ENCODE data around the gene REC8.
A peak's percentile ranks its signal among the peaks of the same experiment; 100 is the strongest.

REC8 gene

GRCh38 chr14:24211311-24211710 lies 39.4 kb downstream of the REC8 start:
- Histone ChIP-seq H3K4me1 (ENCODE audit: control insufficient read depth, low read depth, low read length) (peaks cover 4% of the 10 kb centered on the region), H3K56ac (ENCODE audit: low read length) (no peak overlapping the region), H3K18ac (ENCODE audit: low read length) (no peak overlapping the region), H3K27ac (ENCODE audit: low read depth, low read length) (no peak overlapping the region), H2AK5ac (ENCODE audit: low read length) (no peak overlapping the region), H3K27me3 (ENCODE audit: insufficient read depth, low read length, poor library complexity) (no peaks in the 10 kb centered on the region), H2BK15ac (replicated peaks; ENCODE audit: low read depth) (no peak overlapping the region), H3K4me3 (ENCODE audit: low read length) (no peak overlapping the region), H3K4ac (ENCODE audit: low read depth, low read length) (no peak overlapping the region), H3K23ac (ENCODE audit: low read length) (no peak overlapping the region), H4K5ac (ENCODE audit: low read length) (no peak overlapping the region), H3K79me1 (ENCODE audit: low read length) (no peaks in the 10 kb centered on the region), H2BK120ac (ENCODE audit: low read depth, low read length) (no peak overlapping the region), H4K8ac (ENCODE audit: low read depth, low read length) (no peak overlapping the region), H3K9ac (ENCODE audit: low read length) (no peak overlapping the region), H3K4me2 (ENCODE audit: low read length) (no peak overlapping the region), H2BK5ac (ENCODE audit: low read length) (no peak overlapping the region), H3K36me3 (ENCODE audit: control insufficient read depth, insufficient read depth, low read length) (peaks cover 7% of the 10 kb centered on the region), H3K79me2 (ENCODE audit: control insufficient read depth, insufficient read depth, low read length) (no peaks in the 10 kb centered on the region)
- DNase-seq = no peak
- no CpG with 5 or more reads among the region's 6 CpGs for WGBS (ENCODE audit: extremely low coverage, insufficient coverage, low lambda C conversion rate)

GRCh38 chr14:24212924-24213865 lies 41.3 kb downstream of the REC8 start, which contains the start of gene CHMP4A:
Gene CHMP4A (minus strand): TSS chr14:24213488. CDS start chr14:24213439, 49 bp downstream.
- Histone ChIP-seq H4K5ac (ENCODE audit: low read length) (peak within 1 kb of the TSS; percentile 78), H3K27ac (ENCODE audit: low read depth, low read length) (peak within 1 kb of the TSS; percentile 98), H3K79me2 (ENCODE audit: control insufficient read depth, insufficient read depth, low read length) (no peaks in the 10 kb centered on the region), H4K8ac (ENCODE audit: low read depth, low read length) (peak within 1 kb of the TSS; percentile 77), H3K4me2 (ENCODE audit: low read length) (peak within 1 kb of the TSS; percentile 86), H2BK5ac (ENCODE audit: low read length) (peak within 1 kb of the TSS; percentile 26), H2BK15ac (replicated peaks; ENCODE audit: low read depth) (no peak within 1 kb of the TSS), H2AK5ac (ENCODE audit: low read length) (peak within 1 kb of the TSS; percentile 14), H3K4me1 (ENCODE audit: control insufficient read depth, low read depth, low read length) (peaks cover 4% of the 10 kb centered on the region), H3K9ac (ENCODE audit: low read length) (peak within 1 kb of the TSS; percentile 88), H3K4me3 (ENCODE audit: low read length) (peak within 1 kb of the TSS; percentile 57), H3K18ac (ENCODE audit: low read length) (peak within 1 kb of the TSS; percentile 82), H3K23ac (ENCODE audit: low read length) (no peak within 1 kb of the TSS), H3K4ac (ENCODE audit: low read depth, low read length) (peak within 1 kb of the TSS; percentile 85), H3K36me3 (ENCODE audit: control insufficient read depth, insufficient read depth, low read length) (peaks cover 4% of the 10 kb centered on the region), H2BK120ac (ENCODE audit: low read depth, low read length) (no peak within 1 kb of the TSS), H3K79me1 (ENCODE audit: low read length) (no peaks in the 10 kb centered on the region), H3K56ac (ENCODE audit: low read length) (peak within 1 kb of the TSS; percentile 84), H3K27me3 (ENCODE audit: insufficient read depth, low read length, poor library complexity) (no peaks in the 10 kb centered on the region)
- WGBS (ENCODE audit: extremely low coverage, insufficient coverage, low lambda C conversion rate) = no CpG with 5 or more reads among the region's 53 CpGs
- DNase-seq = peak; percentile 100

- Histone ChIP-seq H3K4me2 (ENCODE audit: low read length) (peak overlapping the region; percentile 86), H3K79me2 (ENCODE audit: control insufficient read depth, insufficient read depth, low read length) (no peaks in the 10 kb centered on the region), H3K27ac (ENCODE audit: low read depth, low read length) (peak overlapping the region; percentile 47), H2AK5ac (ENCODE audit: low read length) (peak overlapping the region; percentile 14), H3K4me1 (ENCODE audit: control insufficient read depth, low read depth, low read length) (peaks cover 4% of the 10 kb centered on the region), H3K36me3 (ENCODE audit: control insufficient read depth, insufficient read depth, low read length) (peaks cover 4% of the 10 kb centered on the region), H3K4ac (ENCODE audit: low read depth, low read length) (no peak overlapping the region), H3K4me3 (ENCODE audit: low read length) (peak overlapping the region; percentile 32), H3K56ac (ENCODE audit: low read length) (peak overlapping the region; percentile 84), H4K8ac (ENCODE audit: low read depth, low read length) (peak overlapping the region; percentile 77), H3K79me1 (ENCODE audit: low read length) (no peaks in the 10 kb centered on the region), H4K5ac (ENCODE audit: low read length) (peak overlapping the region; percentile 78), H3K23ac (ENCODE audit: low read length) (no peak overlapping the region), H3K27me3 (ENCODE audit: insufficient read depth, low read length, poor library complexity) (no peaks in the 10 kb centered on the region), H2BK120ac (ENCODE audit: low read depth, low read length) (no peak overlapping the region), H2BK15ac (replicated peaks; ENCODE audit: low read depth) (no peak overlapping the region), H2BK5ac (ENCODE audit: low read length) (no peak overlapping the region), H3K9ac (ENCODE audit: low read length) (peak overlapping the region; percentile 65), H3K18ac (ENCODE audit: low read length) (peak overlapping the region; percentile 34)
- no CpG with 5 or more reads among the region's 7 CpGs for WGBS (ENCODE audit: extremely low coverage, insufficient coverage, low lambda C conversion rate)
- DNase-seq = peak; percentile 48
These were observed 42.2 kb downstream of the REC8 start for GRCh38 chr14:24213866-24214662.

DNA sequence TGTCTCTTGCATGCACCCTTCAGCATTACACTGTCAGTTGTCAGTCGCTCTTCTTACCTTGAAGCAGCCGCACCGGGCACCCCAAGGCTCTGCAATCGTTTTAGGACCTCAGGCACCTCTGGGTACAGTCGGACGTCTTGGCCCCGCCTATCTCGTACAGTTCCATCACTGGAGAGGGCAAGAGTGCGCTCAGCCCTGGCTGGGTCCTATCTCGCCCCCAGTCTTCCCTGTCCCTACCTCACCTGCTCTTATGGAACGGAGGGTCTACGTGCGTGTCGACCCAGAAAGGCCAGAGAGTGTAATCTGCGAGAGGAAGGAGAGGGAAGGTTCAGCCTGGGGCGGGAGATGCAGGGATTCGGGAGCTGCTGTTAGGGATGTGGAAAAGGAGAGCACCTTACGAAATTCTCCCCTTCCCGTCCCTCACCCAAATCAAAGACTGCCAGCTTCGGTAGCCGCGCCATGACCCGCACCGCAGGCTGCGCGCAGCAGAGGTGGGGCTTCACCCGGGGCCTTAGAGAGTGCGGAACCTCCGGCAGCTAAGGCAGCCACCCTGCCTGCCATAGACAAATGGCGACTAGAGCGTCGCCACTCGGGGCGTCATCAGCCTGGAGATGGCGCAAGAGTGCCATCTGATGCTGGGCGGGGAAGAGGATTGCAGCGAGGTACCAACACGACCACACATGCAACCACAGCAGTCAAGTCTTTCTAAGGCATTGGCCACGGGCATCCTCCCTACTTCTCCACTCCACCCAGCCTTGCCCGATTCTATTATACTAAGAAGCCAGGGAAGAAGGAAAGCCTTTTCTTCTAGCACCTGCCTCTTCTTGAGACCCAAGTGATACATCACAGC lies 43.8 kb downstream of the REC8 start, which contains the start of gene MDP1:
Gene MDP1, minus strand, starts transcription at position 572 of the 850 bp plus-strand sequence. Its CDS starts 111 bp downstream, at position 461.
- no peaks in the 10 kb centered on the region for H3K27me3 ChIP-seq (ENCODE audit: insufficient read depth, low read length, poor library complexity)
- peak within 1 kb of the TSS; percentile 14 for H2BK5ac ChIP-seq (ENCODE audit: low read length)
- peaks cover 4% of the 10 kb centered on the region for H3K4me1 ChIP-seq (ENCODE audit: control insufficient read depth, low read depth, low read length)
- no peak within 1 kb of the TSS for H2BK15ac ChIP-seq (replicated peaks; ENCODE audit: low read depth)
- H3K9ac ChIP-seq (ENCODE audit: low read length) = peak within 1 kb of the TSS; percentile 91
- H2AK5ac ChIP-seq (ENCODE audit: low read length) = no peak within 1 kb of the TSS
- no peaks in the 10 kb centered on the region for H3K79me1 ChIP-seq (ENCODE audit: low read length)
- no peak within 1 kb of the TSS for H2BK120ac ChIP-seq (ENCODE audit: low read depth, low read length)
- no peak within 1 kb of the TSS for H4K5ac ChIP-seq (ENCODE audit: low read length)
- DNase-seq = peak; percentile 93
- H3K4me2 ChIP-seq (ENCODE audit: low read length) = peak within 1 kb of the TSS; percentile 85
- H3K4ac ChIP-seq (ENCODE audit: low read depth, low read length) = no peak within 1 kb of the TSS
- no CpG with 5 or more reads among the region's 40 CpGs for WGBS (ENCODE audit: extremely low coverage, insufficient coverage, low lambda C conversion rate)
- H3K4me3 ChIP-seq (ENCODE audit: low read length) = peak within 1 kb of the TSS; percentile 79
- H3K36me3 ChIP-seq (ENCODE audit: control insufficient read depth, insufficient read depth, low read length) = no peaks in the 10 kb centered on the region
- H3K56ac ChIP-seq (ENCODE audit: low read length) = peak within 1 kb of the TSS; percentile 96
- H3K79me2 ChIP-seq (ENCODE audit: control insufficient read depth, insufficient read depth, low read length) = no peaks in the 10 kb centered on the region
- no peak within 1 kb of the TSS for H3K18ac ChIP-seq (ENCODE audit: low read length)
- H3K27ac ChIP-seq (ENCODE audit: low read depth, low read length) = no peak within 1 kb of the TSS
- H4K8ac ChIP-seq (ENCODE audit: low read depth, low read length) = no peak within 1 kb of the TSS
- peak within 1 kb of the TSS; percentile 54 for H3K23ac ChIP-seq (ENCODE audit: low read length)

DNA sequence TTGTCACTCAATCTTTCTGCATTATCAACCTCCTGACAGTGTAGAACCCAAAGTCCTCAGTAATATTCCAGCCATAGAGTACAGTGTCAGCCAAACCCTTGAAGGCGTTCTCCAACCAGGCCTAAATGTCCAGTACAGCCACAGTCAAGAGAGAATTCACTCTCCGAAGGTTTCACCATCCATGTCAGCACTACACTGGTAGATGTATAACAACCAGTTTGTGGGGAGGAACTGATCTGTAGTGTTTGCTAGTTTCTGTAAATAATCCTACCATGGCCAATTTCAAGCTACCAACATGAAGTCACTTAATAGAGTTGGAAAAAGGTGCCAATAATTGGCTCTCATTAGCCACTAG lies 44.4 kb downstream of the REC8 start:
- H3K18ac ChIP-seq (ENCODE audit: low read length) = no peak overlapping the region
- H3K4me3 ChIP-seq (ENCODE audit: low read length) = no peak overlapping the region
- peaks cover 4% of the 10 kb centered on the region for H3K4me1 ChIP-seq (ENCODE audit: control insufficient read depth, low read depth, low read length)
- no peak overlapping the region for H3K27ac ChIP-seq (ENCODE audit: low read depth, low read length)
- no peak overlapping the region for H3K4ac ChIP-seq (ENCODE audit: low read depth, low read length)
- no peaks in the 10 kb centered on the region for H3K79me1 ChIP-seq (ENCODE audit: low read length)
- no peaks in the 10 kb centered on the region for H3K79me2 ChIP-seq (ENCODE audit: control insufficient read depth, insufficient read depth, low read length)
- no peak overlapping the region for H4K5ac ChIP-seq (ENCODE audit: low read length)
- H2AK5ac ChIP-seq (ENCODE audit: low read length) = no peak overlapping the region
- no peak overlapping the region for H2BK15ac ChIP-seq (replicated peaks; ENCODE audit: low read depth)
- no peak overlapping the region for H2BK120ac ChIP-seq (ENCODE audit: low read depth, low read length)
- H3K23ac ChIP-seq (ENCODE audit: low read length) = no peak overlapping the region
- no peak overlapping the region for H3K9ac ChIP-seq (ENCODE audit: low read length)
- H3K36me3 ChIP-seq (ENCODE audit: control insufficient read depth, insufficient read depth, low read length) = no peaks in the 10 kb centered on the region
- no peaks in the 10 kb centered on the region for H3K27me3 ChIP-seq (ENCODE audit: insufficient read depth, low read length, poor library complexity)
- H3K56ac ChIP-seq (ENCODE audit: low read length) = no peak overlapping the region
- DNase-seq = no peak
- H3K4me2 ChIP-seq (ENCODE audit: low read length) = no peak overlapping the region
- no peak overlapping the region for H2BK5ac ChIP-seq (ENCODE audit: low read length)
- WGBS (ENCODE audit: extremely low coverage, insufficient coverage, low lambda C conversion rate) = no CpG with 5 or more reads among the region's 2 CpGs
- H4K8ac ChIP-seq (ENCODE audit: low read depth, low read length) = no peak overlapping the region

All from mesendoderm (in vitro differentiated cells).